ENCODE data around the gene IL37.

- TF ChIP-seq POLR2AphosphoS5 (IDR thresholded peaks at IDR 0.05; ENCODE audit: borderline replicate concordance, low read depth, low read length) (no peak), EZH2 (IDR thresholded peaks at IDR 0.05) (no peak)
These were observed 13.4 kb upstream of the IL37 start for GRCh38 chr2:112897624-112897978.
